Right atrium auricular region (tissue), 2 donors: ENCODE measurements around the gene UNC93A. TPM values are rescaled to one million over a fixed set of nuclear protein-coding genes. Genes with fewer than 3 reads are reported as not detected.
"Not testable (repeated sequence)": the region's sequence is repeated elsewhere in the genome, so short reads cannot be mapped to it uniquely, and the experiment has no call there.

Experiments
- DNase-seq: peaks from one replicate; pipeline ENCODE4 v3.0.0-alpha.2; 2019; ENCODE audit warnings: low spot score
- H3K27ac ChIP-seq, 2 donors: fragments of 200-600 bp; sonication (generic); 1 replicate in 1 of 2; 2 replicates in 1 of 2; pipeline ENCODE4 v1.5.1; 2016 to 2019
- H3K27me3 ChIP-seq, 2 donors: fragments of 200-600 bp; sonication (generic); one replicate each; pipeline versions ENCODE4 v1.5.1 to v1.6.0; 2017 to 2019
- H3K36me3 ChIP-seq: fragments of 200-600 bp; sonication (generic); one replicate; pipeline ENCODE4 v1.5.1; 2016
- H3K4me1 ChIP-seq, 2 donors: fragments of 200-600 bp; sonication (generic); one replicate each; pipeline versions ENCODE4 v1.5.1 to v1.6.0; 2017 to 2019
- H3K4me3 ChIP-seq, 2 donors: fragments of 200-600 bp; sonication (generic); 1 replicate in 1 of 2; 2 replicates in 1 of 2; pipeline ENCODE4 v1.5.1; 2017 to 2019; ENCODE audit warnings: mild to moderate bottlenecking in 1 of 2, moderate library complexity in 1 of 2
- H3K9me3 ChIP-seq, 2 donors: fragments of 200-600 bp; sonication (generic); one replicate each; pipeline ENCODE4 v1.5.1; 2019
- total RNA-seq, 2 donors: library from RNA; depleted of rRNA; stranded (reverse); fragments of >200 nt; gene quantifications; one replicate each; pipeline ENCODE4 v1.1.0, GENCODE V29; 2016
- TF ChIP-seq, protein P1 (sequence below), 2 donors: fragments of 200-600 bp; sonication (generic); IDR thresholded peaks; one replicate each; pipeline ENCODE4 v1.5.1; 2019; ENCODE audit warnings: antibody characterized with exemption in 2 of 2

UNC93A gene
- total RNA-seq, 2 donors from 2014 or later: not detected

DNA sequence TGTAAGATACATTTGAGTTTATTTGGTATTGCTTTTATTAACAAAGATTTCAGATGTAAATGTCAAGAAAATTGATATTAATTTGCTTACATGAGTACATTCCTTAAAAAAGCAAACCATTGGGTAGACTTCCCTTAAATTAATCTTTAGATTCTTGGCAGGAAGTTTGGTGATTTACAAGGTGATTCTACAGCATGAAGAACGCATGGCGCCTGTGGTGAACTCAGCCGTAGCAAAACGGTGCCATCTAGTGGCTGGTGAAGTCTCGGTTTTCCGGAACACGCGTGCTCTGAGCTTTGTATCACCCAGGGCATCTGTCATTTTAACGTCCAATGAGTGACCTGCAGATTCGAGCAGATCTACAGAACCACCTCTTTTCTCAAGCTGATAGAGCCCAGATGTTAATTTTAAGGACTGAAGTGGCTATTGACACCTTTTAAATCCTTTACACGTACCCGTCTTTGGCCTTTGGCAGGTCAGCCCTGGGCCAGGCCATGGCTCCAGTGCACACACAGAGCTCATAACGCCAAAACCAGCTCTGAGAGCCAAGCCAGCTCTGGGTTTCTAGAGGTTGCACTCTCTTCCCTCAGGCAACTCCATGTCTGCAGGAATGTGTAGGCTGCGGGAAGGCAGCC, 2.4 kb upstream of the UNC93A start:
- H3K36me3 ChIP-seq, H3K27me3 ChIP-seq, DNase-seq, H3K4me1 ChIP-seq, H3K4me3 ChIP-seq, H3K27ac ChIP-seq, H3K9me3 ChIP-seq: not testable (repeated sequence)
- TF ChIP-seq, protein P1, sequence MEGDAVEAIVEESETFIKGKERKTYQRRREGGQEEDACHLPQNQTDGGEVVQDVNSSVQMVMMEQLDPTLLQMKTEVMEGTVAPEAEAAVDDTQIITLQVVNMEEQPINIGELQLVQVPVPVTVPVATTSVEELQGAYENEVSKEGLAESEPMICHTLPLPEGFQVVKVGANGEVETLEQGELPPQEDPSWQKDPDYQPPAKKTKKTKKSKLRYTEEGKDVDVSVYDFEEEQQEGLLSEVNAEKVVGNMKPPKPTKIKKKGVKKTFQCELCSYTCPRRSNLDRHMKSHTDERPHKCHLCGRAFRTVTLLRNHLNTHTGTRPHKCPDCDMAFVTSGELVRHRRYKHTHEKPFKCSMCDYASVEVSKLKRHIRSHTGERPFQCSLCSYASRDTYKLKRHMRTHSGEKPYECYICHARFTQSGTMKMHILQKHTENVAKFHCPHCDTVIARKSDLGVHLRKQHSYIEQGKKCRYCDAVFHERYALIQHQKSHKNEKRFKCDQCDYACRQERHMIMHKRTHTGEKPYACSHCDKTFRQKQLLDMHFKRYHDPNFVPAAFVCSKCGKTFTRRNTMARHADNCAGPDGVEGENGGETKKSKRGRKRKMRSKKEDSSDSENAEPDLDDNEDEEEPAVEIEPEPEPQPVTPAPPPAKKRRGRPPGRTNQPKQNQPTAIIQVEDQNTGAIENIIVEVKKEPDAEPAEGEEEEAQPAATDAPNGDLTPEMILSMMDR (IDR thresholded peaks at IDR 0.05): peak; percentile 61 to 70

DNA sequence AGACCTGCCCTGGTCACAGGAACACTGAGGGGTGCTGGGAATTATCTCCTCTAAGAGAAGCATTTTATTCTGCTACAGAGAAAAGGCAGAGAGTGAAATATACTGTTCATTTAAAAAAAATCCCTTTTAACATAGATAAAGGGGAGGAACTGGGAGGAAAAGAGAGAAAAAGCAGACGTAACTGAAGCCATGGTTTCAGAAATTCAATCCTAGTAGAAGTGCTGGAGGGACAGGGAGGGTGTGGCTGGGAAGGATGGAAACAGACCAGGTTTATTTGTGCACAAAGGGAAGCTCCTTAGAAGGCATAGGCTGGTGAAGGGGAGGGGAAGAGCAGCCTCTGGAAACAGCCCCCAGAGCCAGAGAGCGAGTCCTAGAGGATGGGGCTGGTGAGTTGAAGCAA, 1.8 kb upstream of the UNC93A start:
- not testable (repeated sequence) for H3K4me1 ChIP-seq, H3K4me3 ChIP-seq, DNase-seq, H3K36me3 ChIP-seq, H3K9me3 ChIP-seq, H3K27ac ChIP-seq, H3K27me3 ChIP-seq

DNA sequence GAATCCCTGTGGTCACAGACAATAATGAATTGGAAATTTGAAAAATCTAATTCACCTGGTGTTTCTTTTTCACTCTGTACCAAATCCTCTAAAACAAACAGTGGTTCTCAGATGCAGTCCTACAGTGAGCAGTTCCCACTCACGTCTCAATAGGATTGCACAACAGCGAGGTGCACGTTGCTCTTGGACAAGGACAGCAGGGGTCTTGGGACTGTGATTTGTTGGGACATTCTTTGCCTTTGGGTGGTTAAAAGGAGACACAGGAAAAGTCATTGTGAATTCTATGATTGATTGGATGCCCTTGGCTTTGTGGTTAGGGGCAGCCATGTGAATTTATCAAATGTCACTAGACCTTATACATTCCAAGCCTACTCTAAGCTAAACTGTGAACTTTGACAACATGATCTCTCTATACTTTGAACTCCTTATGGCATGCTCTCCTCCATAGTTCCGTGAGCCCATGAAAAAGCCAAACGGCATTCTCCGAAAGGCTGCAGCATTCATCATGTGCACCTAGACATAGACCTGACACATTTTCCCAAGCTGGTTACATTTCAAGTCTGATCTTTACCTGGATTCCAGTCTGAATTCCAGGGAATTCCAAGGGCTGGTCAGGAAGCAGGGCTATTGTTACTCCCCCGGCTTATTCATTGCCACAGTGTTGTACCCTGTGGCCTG, 647 bp downstream of the UNC93A start:
- TF ChIP-seq, protein P1 (IDR thresholded peaks at IDR 0.05): no peak
- no peak overlapping the region for H3K4me3 ChIP-seq
- no peaks in the 10 kb centered on the region for H3K4me1 ChIP-seq
- H3K36me3 ChIP-seq: no peaks in the 10 kb centered on the region
- no peak for DNase-seq
- H3K27ac ChIP-seq: no peak overlapping the region
- no peaks in the 10 kb centered on the region for H3K27me3 ChIP-seq
- no peaks in the 10 kb centered on the region for H3K9me3 ChIP-seq

DNA sequence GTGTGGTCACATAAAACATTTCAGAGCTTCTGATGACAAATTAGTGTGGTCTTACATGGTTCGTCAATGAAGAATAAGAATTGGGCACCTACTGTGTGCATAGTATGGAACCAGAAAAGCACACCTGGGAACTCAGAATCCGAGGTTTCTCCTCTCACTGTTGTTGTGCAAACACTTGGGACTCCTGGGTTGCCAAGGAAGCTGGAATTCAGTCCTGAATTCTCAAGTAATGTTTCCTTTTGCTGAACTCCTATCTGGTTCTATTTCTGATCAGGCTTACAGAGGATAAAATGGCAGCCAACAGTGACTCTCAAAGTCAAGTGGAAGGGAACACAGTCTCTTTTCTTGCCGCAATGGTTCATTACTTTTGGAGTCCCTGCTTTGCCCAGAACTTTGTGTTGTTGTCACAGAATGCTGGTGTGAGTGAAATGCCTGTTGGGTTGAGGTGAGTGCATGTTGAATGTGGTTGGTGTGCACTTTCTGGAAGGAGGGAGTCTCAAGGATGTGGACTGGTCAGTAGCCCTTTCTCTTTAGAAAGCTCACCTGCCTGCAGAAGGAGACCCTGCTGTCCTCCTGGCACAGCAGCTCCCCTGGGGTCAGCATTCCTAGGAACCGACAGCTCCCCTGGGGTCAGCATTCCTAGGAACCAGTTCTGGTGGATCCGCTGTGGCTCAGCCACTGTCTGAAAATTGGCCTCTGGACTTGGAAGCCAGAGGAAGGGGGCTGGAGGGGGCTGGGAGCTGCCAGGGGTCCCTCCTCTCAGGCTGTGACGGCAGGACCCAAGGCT, 1.4 kb downstream of the UNC93A start:
- no peak overlapping the region for H3K4me3 ChIP-seq
- DNase-seq: no peak
- H3K27ac ChIP-seq: no peak overlapping the region
- H3K27me3 ChIP-seq: no peaks in the 10 kb centered on the region
- H3K4me1 ChIP-seq: no peaks in the 10 kb centered on the region
- no peaks in the 10 kb centered on the region for H3K9me3 ChIP-seq
- no peaks in the 10 kb centered on the region for H3K36me3 ChIP-seq
- TF ChIP-seq, protein P1 (IDR thresholded peaks at IDR 0.05): no peak

DNA sequence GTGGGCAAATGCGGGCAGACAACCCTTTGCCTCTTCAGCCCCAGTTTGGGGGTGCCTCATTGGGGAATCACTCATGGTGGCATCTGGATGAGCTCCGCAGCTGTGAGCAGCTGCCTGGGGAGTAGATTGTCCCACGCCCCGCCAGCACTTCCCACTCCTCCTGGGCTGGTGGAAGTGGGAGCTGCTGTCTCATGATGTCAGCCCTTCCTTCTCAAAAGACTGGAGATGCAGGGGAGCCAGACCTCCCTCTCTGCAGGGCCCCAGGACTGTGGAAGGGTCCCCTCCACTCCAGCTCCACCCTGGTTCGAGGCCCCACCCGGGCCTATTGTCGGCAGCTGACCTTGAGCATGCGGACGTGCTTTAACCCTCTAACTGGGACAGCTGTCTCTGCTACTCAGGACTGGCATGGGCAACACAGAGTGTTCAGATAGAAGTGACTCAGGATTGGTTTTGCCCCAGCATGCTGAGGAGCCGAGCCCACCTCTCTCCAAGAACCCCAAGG, 2.0 kb downstream of the UNC93A start:
- Histone ChIP-seq H3K4me3 (no peak overlapping the region), H3K9me3 (no peaks in the 10 kb centered on the region), H3K36me3 (no peaks in the 10 kb centered on the region), H3K27ac (no peak overlapping the region), H3K27me3 (no peaks in the 10 kb centered on the region), H3K4me1 (no peaks in the 10 kb centered on the region)
- TF ChIP-seq, protein P1 (IDR thresholded peaks at IDR 0.05): no peak
- no peak for DNase-seq

DNA sequence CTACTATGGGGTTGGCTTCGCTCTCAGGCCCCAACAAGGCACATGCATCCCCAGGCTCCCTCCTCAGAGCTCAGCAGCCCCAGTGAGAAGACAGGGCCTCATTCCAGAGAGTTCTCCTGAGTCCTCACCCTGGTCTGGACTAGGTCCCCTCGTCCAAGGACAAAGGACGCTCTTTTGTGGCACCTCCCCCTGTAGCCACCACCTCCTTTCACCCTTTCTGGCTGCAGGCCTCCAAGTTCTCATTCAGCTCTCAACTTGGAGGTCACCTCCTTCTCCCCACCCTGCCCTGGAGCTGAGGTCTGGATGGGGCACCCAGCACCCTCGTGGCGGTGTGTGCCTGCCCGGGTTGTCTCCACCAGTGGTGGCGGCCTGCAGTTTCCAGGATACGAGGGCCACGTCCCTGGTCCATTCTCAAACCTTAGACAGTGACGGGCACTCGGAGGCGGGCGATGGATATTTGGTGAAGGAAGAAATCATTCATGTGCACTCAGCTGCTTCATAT, 2.5 kb downstream of the UNC93A start:
- H3K27me3 ChIP-seq: no peaks in the 10 kb centered on the region
- H3K9me3 ChIP-seq: no peaks in the 10 kb centered on the region
- no peak overlapping the region for H3K4me3 ChIP-seq
- TF ChIP-seq, protein P1 (IDR thresholded peaks at IDR 0.05): no peak
- DNase-seq: no peak
- H3K4me1 ChIP-seq: no peaks in the 10 kb centered on the region
- no peak overlapping the region for H3K27ac ChIP-seq
- H3K36me3 ChIP-seq: no peaks in the 10 kb centered on the region
